PC-9 (cell line): ENCODE results near the gene MYRIP. TPM values are rescaled to one million over a fixed set of nuclear protein-coding genes. Genes with fewer than 3 reads are reported as not detected.

Experiments used
- BruUV-seq: library from RNA; stranded (reverse); fragments of 400-500 nt; replicated peaks from 2 replicates; lab custom pipeline; 2021; lab: Mats Ljungman, UMichigan
- CTCF ChIA-PET: fragments of 300-600 bp; sonication (Branson Sonifier 250); formaldehyde crosslinking; loops from one replicate; lab custom pipeline; 2022; ENCODE audit warnings: antibody characterized with exemption; lab: Charles Lee
- POLR2A ChIA-PET: fragments of 300-600 bp; sonication (Branson Sonifier 250); formaldehyde crosslinking; loops from one replicate; lab custom pipeline; 2022; ENCODE audit warnings: antibody characterized with exemption; ENCODE audit not compliant: unreplicated experiment; lab: Charles Lee
- DNase-seq, 2 experiments: peaks; one replicate each; pipeline versions ENCODE4 v3.0.0 to v3.0.0-alpha.2; 2015 to 2022; ENCODE audit warnings: mixed read lengths in 1 of 2
- H2AFZ ChIP-seq: fragments of 200-600 bp; sonication (generic); 2 replicates; pipeline ENCODE4 v1.8.1; 2017; ENCODE audit warnings: antibody characterized with exemption
- H3F3A ChIP-seq: fragments of 200-600 bp; sonication (generic); 2 replicates; pipeline ENCODE4 v1.8.1; 2017; ENCODE audit warnings: antibody characterized with exemption, mild to moderate bottlenecking, low read depth; ENCODE audit not compliant: insufficient read depth
- H3K27ac ChIP-seq: fragments of 200-600 bp; sonication (generic); 2 replicates; pipeline ENCODE4 v1.6.1; 2016; ENCODE audit warnings: mixed run types
- H3K27me3 ChIP-seq: fragments of 200-600 bp; sonication (generic); 2 replicates; pipeline ENCODE4 v1.6.1; 2016; ENCODE audit warnings: low read depth, mixed run types; ENCODE audit not compliant: insufficient read depth
- H3K36me3 ChIP-seq: fragments of 200-600 bp; sonication (generic); 2 replicates; pipeline ENCODE4 v1.6.1; 2016; ENCODE audit warnings: low read depth, mixed run types
- H3K4me1 ChIP-seq: fragments of 200-600 bp; sonication (generic); replicated peaks from 2 replicates; pipeline ENCODE4 v1.6.1; 2016; ENCODE audit warnings: mixed run types; ENCODE audit not compliant: insufficient read depth
- H3K4me2 ChIP-seq: fragments of 200-600 bp; sonication (generic); 2 replicates; pipeline ENCODE4 v1.6.1; 2017; ENCODE audit warnings: mixed run types
- H3K4me3 ChIP-seq: fragments of 200-600 bp; sonication (generic); 2 replicates; pipeline ENCODE4 v1.6.1; 2016; ENCODE audit warnings: mixed run types
- H3K79me2 ChIP-seq: fragments of 200-600 bp; sonication (generic); 2 replicates; pipeline ENCODE4 v1.6.1; 2017; ENCODE audit warnings: low read depth, mixed run types
- H3K9me2 ChIP-seq: fragments of 200-600 bp; sonication (generic); 2 replicates; pipeline ENCODE4 v1.8.1; 2017; ENCODE audit warnings: mild to moderate bottlenecking; ENCODE audit not compliant: insufficient read depth
- H3K9me3 ChIP-seq: fragments of 200-600 bp; sonication (generic); 2 replicates; pipeline ENCODE4 v1.8.1; 2016; ENCODE audit warnings: low read depth; ENCODE audit not compliant: insufficient read depth
- H4K20me1 ChIP-seq: fragments of 200-600 bp; sonication (generic); 2 replicates; pipeline ENCODE4 v1.8.1; 2017; ENCODE audit not compliant: insufficient read depth
- EZH2 ChIP-seq: fragments of 200-600 bp; sonication (generic); IDR thresholded peaks from 2 replicates; pipeline ENCODE4 v1.8.0; 2017; ENCODE audit warnings: antibody characterized with exemption, low read depth
- intact Hi-C: fragments of 100-400 bp; cut with micrococcal nuclease; formaldehyde crosslinking; loops from one replicate; pipeline ENCODE4 v1.10.0; 2022; ENCODE audit not compliant: unreplicated experiment
- total RNA-seq: library from RNA; stranded (reverse); gene quantifications from 2 replicates; pipeline ENCODE4 v1.2.3, GENCODE V29; 2021
- TF ChIP-seq, protein P1 (sequence below): fragments of 200-600 bp; sonication (generic); conservative IDR thresholded peaks from 2 replicates; pipeline ENCODE4 v1.6.1; 2017; ENCODE audit warnings: mixed run types, antibody characterized with exemption, mild to moderate bottlenecking, moderate library complexity

MYRIP gene
- total RNA-seq, 1 experiment from 2014 or later = not detected

DNA sequence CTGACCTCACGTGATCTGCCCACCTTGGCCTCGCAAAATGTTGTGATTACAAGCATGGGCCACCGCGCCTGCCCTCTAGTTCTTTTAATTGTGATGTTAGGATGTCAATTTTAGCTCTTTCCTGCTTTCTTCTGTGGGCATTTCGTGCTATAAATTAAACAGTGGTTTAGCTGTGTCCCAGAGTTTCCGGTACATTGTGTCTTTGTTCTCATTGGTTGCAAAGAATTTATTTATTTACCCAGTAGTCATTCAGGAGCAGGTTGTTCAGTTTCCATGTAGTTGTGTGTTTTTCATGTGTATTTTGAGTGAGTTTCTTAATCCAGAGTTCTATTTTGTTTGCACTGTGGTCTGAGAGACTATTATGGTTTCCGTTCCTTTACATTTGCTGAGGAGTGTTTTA, 30.1 kb downstream of the MYRIP start:
- intact Hi-C loops = no loop called here
- Histone ChIP-seq H4K20me1 (no peaks in the 10 kb centered on the region), H3K79me2 (no peaks in the 10 kb centered on the region), H3K27ac (no peak overlapping the region), H3K36me3 (no peaks in the 10 kb centered on the region), H3K4me3 (no peak overlapping the region), H3K4me2 (no peak overlapping the region), H3K4me1 (no peaks in the 10 kb centered on the region), H3K9me3 (no peaks in the 10 kb centered on the region), H3K9me2 (no peaks in the 10 kb centered on the region), H3K27me3 (no peaks in the 10 kb centered on the region), H3F3A (no peaks in the 10 kb centered on the region), H2AFZ (no peak overlapping the region)
- ChIA-PET POLR2A (no interaction called here), CTCF (no interaction called here)
- DNase-seq = no peak
- TF ChIP-seq EZH2 = no peak
- TF ChIP-seq, protein P1, sequence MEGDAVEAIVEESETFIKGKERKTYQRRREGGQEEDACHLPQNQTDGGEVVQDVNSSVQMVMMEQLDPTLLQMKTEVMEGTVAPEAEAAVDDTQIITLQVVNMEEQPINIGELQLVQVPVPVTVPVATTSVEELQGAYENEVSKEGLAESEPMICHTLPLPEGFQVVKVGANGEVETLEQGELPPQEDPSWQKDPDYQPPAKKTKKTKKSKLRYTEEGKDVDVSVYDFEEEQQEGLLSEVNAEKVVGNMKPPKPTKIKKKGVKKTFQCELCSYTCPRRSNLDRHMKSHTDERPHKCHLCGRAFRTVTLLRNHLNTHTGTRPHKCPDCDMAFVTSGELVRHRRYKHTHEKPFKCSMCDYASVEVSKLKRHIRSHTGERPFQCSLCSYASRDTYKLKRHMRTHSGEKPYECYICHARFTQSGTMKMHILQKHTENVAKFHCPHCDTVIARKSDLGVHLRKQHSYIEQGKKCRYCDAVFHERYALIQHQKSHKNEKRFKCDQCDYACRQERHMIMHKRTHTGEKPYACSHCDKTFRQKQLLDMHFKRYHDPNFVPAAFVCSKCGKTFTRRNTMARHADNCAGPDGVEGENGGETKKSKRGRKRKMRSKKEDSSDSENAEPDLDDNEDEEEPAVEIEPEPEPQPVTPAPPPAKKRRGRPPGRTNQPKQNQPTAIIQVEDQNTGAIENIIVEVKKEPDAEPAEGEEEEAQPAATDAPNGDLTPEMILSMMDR = no peak
- no TSS peak for BruUV-seq

DNA sequence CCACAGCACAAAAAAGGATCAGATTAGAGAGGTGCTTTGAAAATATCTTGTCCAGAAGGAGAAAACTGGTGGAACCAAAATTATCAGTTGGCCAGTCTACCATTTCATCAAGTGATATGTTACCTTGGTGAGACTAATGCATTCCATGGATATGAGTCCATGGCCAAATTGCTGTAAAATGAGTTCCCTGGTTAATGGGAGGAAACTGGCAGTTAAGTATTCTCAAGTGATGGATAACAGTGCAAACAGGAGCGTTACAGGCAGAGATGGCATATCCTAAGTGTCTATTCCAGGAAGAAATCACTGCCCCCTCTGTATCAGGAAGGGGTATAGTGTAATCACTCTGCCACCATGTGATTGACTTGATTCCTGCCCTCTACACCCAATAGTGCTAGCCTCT, 34.0 kb downstream of the MYRIP start:
- Histone ChIP-seq H3K4me1 (no peaks in the 10 kb centered on the region), H2AFZ (no peak overlapping the region), H3K79me2 (no peaks in the 10 kb centered on the region), H3K4me2 (no peak overlapping the region), H3F3A (no peaks in the 10 kb centered on the region), H3K9me3 (no peaks in the 10 kb centered on the region), H4K20me1 (no peaks in the 10 kb centered on the region), H3K27ac (no peak overlapping the region), H3K36me3 (no peaks in the 10 kb centered on the region), H3K4me3 (no peak overlapping the region), H3K9me2 (no peaks in the 10 kb centered on the region), H3K27me3 (no peaks in the 10 kb centered on the region)
- ChIA-PET POLR2A (no interaction called here), CTCF (interaction anchor here (0.7 kb wide), 1 partner anchor 73 kb away, joined by 3 read pairs; no protein-coding TSS in a partner anchor)
- intact Hi-C loops = no loop called here
- no peak for TF ChIP-seq EZH2
- TF ChIP-seq, protein P1 = no peak
- no peak for DNase-seq
- BruUV-seq = no TSS peak

DNA sequence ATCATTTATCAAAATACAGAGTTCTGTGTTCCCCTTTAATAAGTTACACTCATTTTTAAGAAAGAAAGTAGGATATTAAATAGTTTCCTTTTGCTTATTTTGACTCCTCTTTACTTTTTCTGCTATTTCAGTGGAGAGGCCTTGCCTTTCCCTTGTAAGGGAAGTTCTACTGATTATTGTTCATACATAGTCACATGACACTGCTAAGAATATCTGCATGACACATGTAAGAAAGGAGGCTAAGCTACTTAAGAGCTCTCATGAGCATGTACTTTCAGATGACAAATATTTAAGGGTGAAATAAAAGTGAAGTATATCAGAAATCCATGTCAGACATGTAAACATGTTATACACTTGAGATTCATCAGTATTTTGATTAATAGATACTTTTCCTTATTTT, 39.0 kb downstream of the MYRIP start:
- no peaks in the 10 kb centered on the region for H3K79me2 ChIP-seq
- no peak overlapping the region for H2AFZ ChIP-seq
- H3F3A ChIP-seq = no peaks in the 10 kb centered on the region
- DNase-seq = no peak
- TF ChIP-seq EZH2 = no peak
- TF ChIP-seq, protein P1 = no peak
- no peaks in the 10 kb centered on the region for H3K9me3 ChIP-seq
- BruUV-seq = no TSS peak
- CTCF ChIA-PET = no interaction called here
- POLR2A ChIA-PET = no interaction called here
- intact Hi-C loops = no loop called here
- no peaks in the 10 kb centered on the region for H3K27me3 ChIP-seq
- H3K27ac ChIP-seq = no peak overlapping the region
- no peaks in the 10 kb centered on the region for H4K20me1 ChIP-seq
- no peaks in the 10 kb centered on the region for H3K9me2 ChIP-seq
- H3K4me2 ChIP-seq = no peak overlapping the region
- no peak overlapping the region for H3K4me3 ChIP-seq
- H3K36me3 ChIP-seq = no peaks in the 10 kb centered on the region
- H3K4me1 ChIP-seq = no peaks in the 10 kb centered on the region
